ENCODE data around the gene GAREM1.

GRCh38 chr18:32252141-32252860 is 218.4 kb downstream of the GAREM1 start:
- TF ChIP-seq CTCF (IDR thresholded peaks at IDR 0.05; ENCODE audit: low read depth, low read length, missing input control) = no peak
- no peak for TF ChIP-seq REST (IDR thresholded peaks at IDR 0.05)
